Liver (tissue), 9 donors: ENCODE results near the gene CFDP1. TPM values are rescaled to one million over a fixed set of nuclear protein-coding genes. Genes with fewer than 3 reads are reported as not detected.

Experiments
- DNase-seq: peaks from one replicate; pipeline ENCODE4 v3.0.0-alpha.2; 2017; ENCODE audit warnings: low spot score
- H3K27ac ChIP-seq, 2 donors: one replicate each; pipeline ENCODE4 v1.7.0; 2013; ENCODE audit warnings: inconsistent platforms in 2 of 2, low read length in 2 of 2, control low read depth in 1 of 2, low read depth in 1 of 2, mild to moderate bottlenecking in 1 of 2
- H3K27me3 ChIP-seq, 4 donors: one replicate each; pipeline versions ENCODE4 v1.6.1 to v1.7.0; 2013; ENCODE audit warnings: low read length in 3 of 4, inconsistent platforms in 1 of 4, mild to moderate bottlenecking in 1 of 4, moderate library complexity in 1 of 4; ENCODE audit not compliant: control insufficient read depth in 4 of 4, insufficient read depth in 4 of 4
- H3K36me3 ChIP-seq, 4 donors: one replicate each; pipeline versions ENCODE4 v1.6.1 to v1.7.0; 2013; ENCODE audit warnings: low read length in 3 of 4, mild to moderate bottlenecking in 3 of 4, low read depth in 1 of 4, moderate library complexity in 1 of 4; ENCODE audit not compliant: control insufficient read depth in 4 of 4, insufficient read depth in 3 of 4
- H3K4me1 ChIP-seq, 4 donors: one replicate each; pipeline versions ENCODE4 v1.6.1 to v1.7.0; 2013; ENCODE audit warnings: low read length in 3 of 4, mild to moderate bottlenecking in 3 of 4, moderate library complexity in 1 of 4; ENCODE audit not compliant: control insufficient read depth in 4 of 4, insufficient read depth in 4 of 4
- H3K4me3 ChIP-seq, 3 donors: one replicate each; pipeline versions ENCODE4 v1.6.1 to v1.7.0; 2013; ENCODE audit warnings: low read length in 3 of 3, control low read depth in 1 of 3, low read depth in 1 of 3, mild to moderate bottlenecking in 1 of 3
- H3K9ac ChIP-seq, 2 donors: one replicate each; pipeline ENCODE4 v1.7.0; 2013; ENCODE audit warnings: low read length in 2 of 2, mild to moderate bottlenecking in 2 of 2, moderate library complexity in 2 of 2, control low read depth in 1 of 2, low read depth in 1 of 2
- H3K9me3 ChIP-seq, 4 donors: one replicate each; pipeline versions ENCODE4 v1.6.1 to v1.7.0; 2013; ENCODE audit warnings: low read length in 3 of 4; ENCODE audit not compliant: control insufficient read depth in 4 of 4
- ATF3 ChIP-seq: IDR thresholded peaks from 2 replicates; pipeline ENCODE4 v1.6.1; 2016; ENCODE audit warnings: antibody characterized with exemption
- EGR1 ChIP-seq, 2 donors: IDR thresholded peaks; 2 replicates each; pipeline ENCODE4 v1.6.1; 2016 to 2018; ENCODE audit warnings: antibody characterized with exemption in 2 of 2, low read depth in 2 of 2
- FOXA1 ChIP-seq: IDR thresholded peaks from 2 replicates; pipeline ENCODE4 v1.6.1; 2016; ENCODE audit warnings: antibody characterized with exemption
- FOXA2 ChIP-seq: IDR thresholded peaks from 2 replicates; pipeline ENCODE4 v1.6.1; 2016; ENCODE audit warnings: antibody characterized with exemption
- GABPA ChIP-seq, 2 donors: IDR thresholded peaks in 1 of 2; conservative IDR thresholded peaks in 1 of 2; 2 replicates each; pipeline ENCODE4 v1.6.1; 2016; ENCODE audit warnings: antibody characterized with exemption in 2 of 2, mild to moderate bottlenecking in 1 of 2, moderate library complexity in 1 of 2
- HNF4A ChIP-seq, 2 donors: conservative IDR thresholded peaks; 2 replicates each; pipeline ENCODE4 v1.6.1; 2016; ENCODE audit warnings: antibody characterized with exemption in 2 of 2, mild to moderate bottlenecking in 2 of 2
- HNF4G ChIP-seq: IDR thresholded peaks from 2 replicates; pipeline ENCODE4 v1.6.1; 2016; ENCODE audit warnings: antibody characterized with exemption
- JUND ChIP-seq, 2 donors: IDR thresholded peaks; 2 replicates each; pipeline ENCODE4 v1.6.1; 2016; ENCODE audit warnings: antibody characterized with exemption in 2 of 2
- NR2F2 ChIP-seq: IDR thresholded peaks from 2 replicates; pipeline ENCODE4 v1.6.1; 2016; ENCODE audit warnings: antibody characterized with exemption
- REST ChIP-seq: IDR thresholded peaks from 2 replicates; pipeline ENCODE4 v1.6.1; 2016; ENCODE audit warnings: antibody characterized with exemption, mild to moderate bottlenecking
- RXRA ChIP-seq, 2 donors: IDR thresholded peaks; 2 replicates each; pipeline ENCODE4 v1.6.1; 2017 to 2018; ENCODE audit warnings: antibody characterized with exemption in 2 of 2, mild to moderate bottlenecking in 1 of 2
- SP1 ChIP-seq: IDR thresholded peaks from 2 replicates; pipeline ENCODE4 v1.6.1; 2018; ENCODE audit warnings: antibody characterized with exemption, mild to moderate bottlenecking
- TAF1 ChIP-seq: conservative IDR thresholded peaks from 2 replicates; pipeline ENCODE4 v1.6.1; 2016; ENCODE audit warnings: antibody characterized with exemption, mild to moderate bottlenecking
- YY1 ChIP-seq: IDR thresholded peaks from 2 replicates; pipeline ENCODE4 v1.6.1; 2016; ENCODE audit warnings: antibody characterized with exemption, mild to moderate bottlenecking
- WGBS: extraction: QIAGEN DNeasy Blood & Tissue Kit; methylation state at CpG from one replicate; pipeline ENCODE4 v1.1.7; 2013; 5-methylcytosine and 5-hydroxymethylcytosine counted together
- polyA plus RNA-seq, 2 donors: library from polyadenylated mRNA; stranded (reverse) in 1 of 2; unstranded in 1 of 2; fragments of 200-250 nt in 1 of 2; fragments of >200 nt in 1 of 2; fragmentation: Nextera tagmentation in 1 of 2; extraction: Ambion mirVana in 1 of 2; gene quantifications; one replicate each; pipeline versions ENCODE4 v1.2.1 to v1.2.3, GENCODE V29; 2013 to 2015
- total RNA-seq, 2 donors: library from RNA; depleted of rRNA; stranded (reverse); fragments of >200 nt; gene quantifications; one replicate each; pipeline ENCODE4 v1.2.3, GENCODE V29; 2014
- TF ChIP-seq, protein P1 (sequence below): fragments of 150-350 bp; IDR thresholded peaks from 2 replicates; pipeline ENCODE4 v1.5.1; 2017; ENCODE audit warnings: improper control_type of control experiment, low read depth, low read length; ENCODE audit not compliant: missing input control
- TF ChIP-seq, protein P2 (sequence below): IDR thresholded peaks from 2 replicates; pipeline ENCODE4 v1.6.1; 2016; ENCODE audit warnings: antibody characterized with exemption
- TF ChIP-seq, protein P3 (sequence below): IDR thresholded peaks from 2 replicates; pipeline ENCODE4 v1.6.1; 2016; ENCODE audit warnings: antibody characterized with exemption
- donor health status: healthy.
- donor health status: healthy.
- donor health status: healthy.
- donor health status: healthy.
- donor health status: healthy.

Gene CFDP1
- total and polyA plus RNA-seq, 4 donors, result 20.5 to 49.2 (median 33.9) TPM

- H3K9ac ChIP-seq, result no peak overlapping the region
- no peak overlapping the region for H3K27ac ChIP-seq
- H3K36me3 ChIP-seq, result peaks cover 0 to 3% (median 0%) of the 10 kb centered on the region in 4 donors
- H3K4me3 ChIP-seq, result no peak overlapping the region
- H3K9me3 ChIP-seq, result no peaks in the 10 kb centered on the region
- no peak for DNase-seq
- no peaks in the 10 kb centered on the region for H3K27me3 ChIP-seq
- TF ChIP-seq, protein P1, sequence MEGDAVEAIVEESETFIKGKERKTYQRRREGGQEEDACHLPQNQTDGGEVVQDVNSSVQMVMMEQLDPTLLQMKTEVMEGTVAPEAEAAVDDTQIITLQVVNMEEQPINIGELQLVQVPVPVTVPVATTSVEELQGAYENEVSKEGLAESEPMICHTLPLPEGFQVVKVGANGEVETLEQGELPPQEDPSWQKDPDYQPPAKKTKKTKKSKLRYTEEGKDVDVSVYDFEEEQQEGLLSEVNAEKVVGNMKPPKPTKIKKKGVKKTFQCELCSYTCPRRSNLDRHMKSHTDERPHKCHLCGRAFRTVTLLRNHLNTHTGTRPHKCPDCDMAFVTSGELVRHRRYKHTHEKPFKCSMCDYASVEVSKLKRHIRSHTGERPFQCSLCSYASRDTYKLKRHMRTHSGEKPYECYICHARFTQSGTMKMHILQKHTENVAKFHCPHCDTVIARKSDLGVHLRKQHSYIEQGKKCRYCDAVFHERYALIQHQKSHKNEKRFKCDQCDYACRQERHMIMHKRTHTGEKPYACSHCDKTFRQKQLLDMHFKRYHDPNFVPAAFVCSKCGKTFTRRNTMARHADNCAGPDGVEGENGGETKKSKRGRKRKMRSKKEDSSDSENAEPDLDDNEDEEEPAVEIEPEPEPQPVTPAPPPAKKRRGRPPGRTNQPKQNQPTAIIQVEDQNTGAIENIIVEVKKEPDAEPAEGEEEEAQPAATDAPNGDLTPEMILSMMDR, result no peak
- TF ChIP-seq NR2F2, result no peak
- TF ChIP-seq JUND (IDR thresholded peaks at IDR 0.05), result no peak
- TF ChIP-seq FOXA2, result no peak
- no peak for TF ChIP-seq SP1
- TF ChIP-seq ATF3, result no peak
- no peak for TF ChIP-seq HNF4G
- no peak for TF ChIP-seq TAF1
- no peak for TF ChIP-seq RXRA (IDR thresholded peaks at IDR 0.05)
- no peak for TF ChIP-seq REST
- TF ChIP-seq HNF4A (conservative IDR thresholded peaks at IDR 0.05), result no peak
- no peak for TF ChIP-seq EGR1 (IDR thresholded peaks at IDR 0.05; ENCODE audit: low read depth in 2 of 2)
- TF ChIP-seq, protein P2, sequence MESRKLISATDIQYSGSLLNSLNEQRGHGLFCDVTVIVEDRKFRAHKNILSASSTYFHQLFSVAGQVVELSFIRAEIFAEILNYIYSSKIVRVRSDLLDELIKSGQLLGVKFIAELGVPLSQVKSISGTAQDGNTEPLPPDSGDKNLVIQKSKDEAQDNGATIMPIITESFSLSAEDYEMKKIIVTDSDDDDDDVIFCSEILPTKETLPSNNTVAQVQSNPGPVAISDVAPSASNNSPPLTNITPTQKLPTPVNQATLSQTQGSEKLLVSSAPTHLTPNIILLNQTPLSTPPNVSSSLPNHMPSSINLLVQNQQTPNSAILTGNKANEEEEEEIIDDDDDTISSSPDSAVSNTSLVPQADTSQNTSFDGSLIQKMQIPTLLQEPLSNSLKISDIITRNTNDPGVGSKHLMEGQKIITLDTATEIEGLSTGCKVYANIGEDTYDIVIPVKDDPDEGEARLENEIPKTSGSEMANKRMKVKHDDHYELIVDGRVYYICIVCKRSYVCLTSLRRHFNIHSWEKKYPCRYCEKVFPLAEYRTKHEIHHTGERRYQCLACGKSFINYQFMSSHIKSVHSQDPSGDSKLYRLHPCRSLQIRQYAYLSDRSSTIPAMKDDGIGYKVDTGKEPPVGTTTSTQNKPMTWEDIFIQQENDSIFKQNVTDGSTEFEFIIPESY, result no peak
- TF ChIP-seq FOXA1, result no peak
- TF ChIP-seq YY1, result no peak
- TF ChIP-seq, protein P3, sequence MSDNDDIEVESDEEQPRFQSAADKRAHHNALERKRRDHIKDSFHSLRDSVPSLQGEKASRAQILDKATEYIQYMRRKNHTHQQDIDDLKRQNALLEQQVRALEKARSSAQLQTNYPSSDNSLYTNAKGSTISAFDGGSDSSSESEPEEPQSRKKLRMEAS, result no peak
- no peak for TF ChIP-seq GABPA (IDR thresholded peaks at IDR 0.05 in 1 of 2, conservative IDR thresholded peaks at IDR 0.05 in 1 of 2)
- H3K4me1 ChIP-seq, result peaks cover 2 to 29% (median 22%) of the 10 kb centered on the region in 4 donors
- 98% methylated on average over 2 of the region's 2 CpGs for WGBS
Observed at GRCh38 chr16:75374388-75374787, 58.9 kb downstream of the CFDP1 start.
